IMR-90 (cell line): Measurements from ENCODE around the gene IFT43. TPM values are rescaled to one million over a fixed set of nuclear protein-coding genes. Genes with fewer than 3 reads are reported as not detected.

Source experiments
- ATAC-seq: fragments of 200-7000 bp; cut with Tn5 transposase; 2 replicates; pipeline ENCODE4 v1.9.1; 2020; ENCODE audit warnings: low read depth, mild to moderate bottlenecking, moderate library complexity
- BruUV-seq: library from RNA; stranded (reverse); fragments of 400-500 nt; replicated peaks from 2 replicates; lab custom pipeline; 2021; lab: Mats Ljungman, UMichigan
- CTCF ChIA-PET: fragments of 300-600 bp; formaldehyde crosslinking; extraction: SDS; loops from one replicate; lab custom pipeline; 2021; ENCODE audit warnings: antibody characterized with exemption; lab: Yijun Ruan, JAX
- POLR2A ChIA-PET: fragments of 300-600 bp; sonication (Branson Sonifier 250); formaldehyde crosslinking; loops from one replicate; lab custom pipeline; 2022; ENCODE audit warnings: antibody characterized with exemption; ENCODE audit not compliant: unreplicated experiment; lab: Charles Lee
- DNase-seq: peaks from one replicate; pipeline ENCODE4 v3.0.0; 2013
- H2AFZ ChIP-seq: replicated peaks from 2 replicates; pipeline ENCODE3; 2013; ENCODE audit warnings: low read length, mild to moderate bottlenecking; ENCODE audit not compliant: poor library complexity
- H2AK5ac ChIP-seq: 2 replicates; pipeline ENCODE4 v1.6.1; 2013; ENCODE audit warnings: low read depth, low read length, inconsistent platforms
- H2AK9ac ChIP-seq: replicated peaks from 2 replicates; pipeline ENCODE3; 2013; ENCODE audit warnings: mild to moderate bottlenecking, low read depth, low read length, moderate library complexity; ENCODE audit not compliant: poor library complexity
- H2BK120ac ChIP-seq: 2 replicates; pipeline ENCODE4 v1.6.1; 2013; ENCODE audit warnings: low read depth, low read length, inconsistent platforms
- H2BK15ac ChIP-seq: 3 replicates; pipeline ENCODE4 v1.6.1; 2013; ENCODE audit warnings: low read depth, low read length, inconsistent platforms
- H2BK20ac ChIP-seq: 2 replicates; pipeline ENCODE4 v1.6.1; 2013; ENCODE audit warnings: low read depth, mild to moderate bottlenecking, inconsistent platforms, low read length, moderate library complexity
- H2BK5ac ChIP-seq: 2 replicates; pipeline ENCODE4 v1.6.1; 2013; ENCODE audit warnings: mild to moderate bottlenecking, low read depth, low read length, inconsistent platforms; ENCODE audit not compliant: poor library complexity, severe bottlenecking
- H3K14ac ChIP-seq: replicated peaks from 2 replicates; pipeline ENCODE4 v1.6.1; 2013; ENCODE audit warnings: low read depth, low read length, inconsistent platforms
- H3K18ac ChIP-seq: 2 replicates; pipeline ENCODE4 v1.6.1; 2013; ENCODE audit warnings: low read depth, low read length, control low read depth
- H3K23ac ChIP-seq: 2 replicates; pipeline ENCODE4 v1.6.1; 2013; ENCODE audit warnings: low read depth, low read length, inconsistent platforms
- H3K27ac ChIP-seq: 2 replicates; pipeline ENCODE4 v1.5.1; 2013; ENCODE audit warnings: mild to moderate bottlenecking, control low read depth, low read length; ENCODE audit not compliant: insufficient read depth
- H3K27me3 ChIP-seq: 2 replicates; pipeline ENCODE4 v1.6.1; 2013; ENCODE audit warnings: low read length; ENCODE audit not compliant: control insufficient read depth, insufficient read depth
- H3K36me3 ChIP-seq: 2 replicates; pipeline ENCODE4 v1.6.1; 2013; ENCODE audit warnings: low read length, mixed read lengths; ENCODE audit not compliant: control insufficient read depth, insufficient read depth
- H3K4ac ChIP-seq: 2 replicates; pipeline ENCODE4 v1.6.1; 2013; ENCODE audit warnings: low read depth, low read length, inconsistent platforms
- H3K4me1 ChIP-seq: 2 replicates; pipeline ENCODE4 v1.6.1; 2013; ENCODE audit warnings: low read length, mixed read lengths; ENCODE audit not compliant: control insufficient read depth, insufficient read depth
- H3K4me2 ChIP-seq: 2 replicates; pipeline ENCODE4 v1.6.1; 2013; ENCODE audit warnings: low read depth, mild to moderate bottlenecking, control low read depth, low read length, moderate library complexity
- H3K4me3 ChIP-seq: 2 replicates; pipeline ENCODE4 v1.5.1; 2013; ENCODE audit warnings: low read depth, mild to moderate bottlenecking, control low read depth, low read length, moderate library complexity; ENCODE audit not compliant: insufficient read depth
- H3K56ac ChIP-seq: 2 replicates; pipeline ENCODE4 v1.6.1; 2013; ENCODE audit warnings: low read length, inconsistent platforms; ENCODE audit not compliant: insufficient read depth; ENCODE audit errors: extremely low read depth
- H3K79me1 ChIP-seq, 2 experiments: 2 replicates each; pipeline ENCODE4 v1.6.1; 2013; ENCODE audit warnings: low read length in 2 of 2, inconsistent platforms in 1 of 2, low read depth in 1 of 2
- H3K9ac ChIP-seq: 2 replicates; pipeline ENCODE4 v1.6.1; 2013; ENCODE audit warnings: low read depth, low read length, control low read depth
- H3K9me1 ChIP-seq: 2 replicates; pipeline ENCODE4 v1.6.1; 2013; ENCODE audit warnings: low read length, inconsistent platforms; ENCODE audit not compliant: insufficient read depth
- H3K9me3 ChIP-seq: 2 replicates; pipeline ENCODE4 v1.6.1; 2013; ENCODE audit warnings: low read length; ENCODE audit not compliant: control insufficient read depth, insufficient read depth
- H4K20me1 ChIP-seq: 2 replicates; pipeline ENCODE4 v1.6.1; 2013; ENCODE audit warnings: low read length, inconsistent platforms; ENCODE audit not compliant: insufficient read depth
- H4K5ac ChIP-seq: 2 replicates; pipeline ENCODE4 v1.6.1; 2013; ENCODE audit warnings: mild to moderate bottlenecking, low read depth, low read length, control low read depth
- H4K8ac ChIP-seq, 2 experiments: 2 replicates each; pipeline ENCODE4 v1.6.1; 2013; ENCODE audit warnings: low read depth in 2 of 2, low read length in 2 of 2, control low read depth in 1 of 2, inconsistent platforms in 1 of 2
- H4K91ac ChIP-seq: 2 replicates; pipeline ENCODE4 v1.6.1; 2013; ENCODE audit warnings: low read depth, low read length, inconsistent platforms; ENCODE audit not compliant: insufficient read depth
- BHLHE40 ChIP-seq: fragments of 150-350 bp; IDR thresholded peaks from 2 replicates; pipeline ENCODE4 v1.6.1; 2016; ENCODE audit warnings: mild to moderate bottlenecking, low read depth, low read length
- CEBPB ChIP-seq: IDR thresholded peaks from 2 replicates; pipeline ENCODE4 v1.6.1; 2012; ENCODE audit warnings: low read depth, low read length, improper control_type of control experiment
- CHD1 ChIP-seq: IDR thresholded peaks from 2 replicates; pipeline ENCODE4 v1.6.1; 2012; ENCODE audit warnings: low read depth, low read length, improper control_type of control experiment
- CTCF ChIP-seq: conservative IDR thresholded peaks from 2 replicates; pipeline ENCODE4 v1.5.1; 2012; ENCODE audit warnings: mild to moderate bottlenecking, low read depth, low read length, improper control_type of control experiment
- ELK1 ChIP-seq: fragments of 150-350 bp; IDR thresholded peaks from 2 replicates; pipeline ENCODE4 v1.6.1; 2016; ENCODE audit warnings: low read depth, mild to moderate bottlenecking, low read length, moderate library complexity, borderline replicate concordance
- FOS ChIP-seq: fragments of 150-350 bp; IDR thresholded peaks from 2 replicates; pipeline ENCODE4 v1.6.1; 2016; ENCODE audit warnings: low read depth, low read length
- MAFK ChIP-seq: IDR thresholded peaks from 2 replicates; pipeline ENCODE4 v1.6.1; 2012; ENCODE audit warnings: low read depth, low read length, improper control_type of control experiment
- MAZ ChIP-seq: IDR thresholded peaks from 2 replicates; pipeline ENCODE4 v1.6.1; 2012; ENCODE audit warnings: low read depth, mild to moderate bottlenecking, low read length, improper control_type of control experiment, moderate library complexity, borderline replicate concordance
- MXI1 ChIP-seq: IDR thresholded peaks from 2 replicates; pipeline ENCODE4 v1.6.1; 2012; ENCODE audit warnings: low read depth, mild to moderate bottlenecking, low read length, moderate library complexity, borderline replicate concordance
- NFE2L2 ChIP-seq: fragments of 150-350 bp; IDR thresholded peaks from 2 replicates; pipeline ENCODE4 v1.6.1; 2016; ENCODE audit warnings: low read depth, mild to moderate bottlenecking, low read length
- POLR2A ChIP-seq: IDR thresholded peaks from 2 replicates; pipeline ENCODE4 v1.6.1; 2012; ENCODE audit warnings: mild to moderate bottlenecking, low read depth, low read length
- RAD21 ChIP-seq: IDR thresholded peaks from 2 replicates; pipeline ENCODE4 v1.6.1; 2012; ENCODE audit warnings: low read length, improper control_type of control experiment
- RCOR1 ChIP-seq: IDR thresholded peaks from 2 replicates; pipeline ENCODE4 v1.6.1; 2012; ENCODE audit warnings: mild to moderate bottlenecking, low read length, improper control_type of control experiment; ENCODE audit not compliant: insufficient replicate concordance
- RFX5 ChIP-seq: IDR thresholded peaks from 2 replicates; pipeline ENCODE4 v1.8.0; 2012; ENCODE audit warnings: low read depth, mild to moderate bottlenecking, low read length, moderate library complexity
- SMC3 ChIP-seq: fragments of 150-350 bp; IDR thresholded peaks from 2 replicates; pipeline ENCODE4 v1.6.1; 2016; ENCODE audit warnings: low read depth, mild to moderate bottlenecking, antibody characterized with exemption, low read length, moderate library complexity
- USF2 ChIP-seq: fragments of 150-350 bp; IDR thresholded peaks from 2 replicates; pipeline ENCODE4 v1.6.1; 2017; ENCODE audit warnings: mild to moderate bottlenecking, antibody characterized with exemption, low read length, low read depth
- WGBS, 2 experiments: methylation state at CpG; one replicate each; pipeline versions ENCODE4 v1.1.5 to v1.1.7; 2013; ENCODE audit warnings: missing lambda C conversion rate in 2 of 2; ENCODE audit not compliant: insufficient read length in 1 of 2; ENCODE audit errors: extremely low coverage in 2 of 2; 5-methylcytosine and 5-hydroxymethylcytosine counted together
- dilution Hi-C: fragments of 300-500 bp; cut with HindIII; formaldehyde crosslinking; loops from one replicate; pipeline ENCODE4 v1.14.3; 2018; ENCODE audit warnings: low sequenced_read_pairs; ENCODE audit not compliant: unreplicated experiment
- in situ Hi-C: fragments of 300-500 bp; cut with MboI; formaldehyde crosslinking; loops from 3 replicates; pipeline ENCODE4 v1.14.3; 2019; ENCODE audit warnings: low sequenced_read_pairs, inconsistent platforms, mixed read lengths
- intact Hi-C: fragments of 100-400 bp; cut with micrococcal nuclease; formaldehyde crosslinking; loops from 2 replicates; pipeline ENCODE4 v1.10.0; 2022
- polyA plus RNA-seq, 3 experiments: library from polyadenylated mRNA; depleted of rRNA; stranded (reverse); fragments of >200 nt; gene quantifications; 2 replicates each; pipeline ENCODE4 v1.2.3, GENCODE V29; 2012; ENCODE audit warnings: low replicate concordance in 1 of 3
- total RNA-seq: library from RNA; depleted of rRNA; stranded (reverse); fragments of >200 nt; gene quantifications from 2 replicates; pipeline ENCODE4 v1.2.3, GENCODE V29; 2012

Gene IFT43
- total and polyA plus RNA-seq, 2 of the 4 experiments (the other 2 are of a cell fraction), result 41.4 to 43.2 TPM

- no peak overlapping the region for H2BK120ac ChIP-seq
- no peak overlapping the region for H2AK9ac ChIP-seq
- no peak overlapping the region for H3K56ac ChIP-seq
- no peak overlapping the region for H3K14ac ChIP-seq
- intact Hi-C loops, result no loop called here
- no peak overlapping the region for H2BK15ac ChIP-seq
- H4K5ac ChIP-seq, result no peak overlapping the region
- no peaks in the 10 kb centered on the region for H3K36me3 ChIP-seq
- no peaks in the 10 kb centered on the region for H3K9me1 ChIP-seq
- no peak overlapping the region for H3K4ac ChIP-seq
- no peaks in the 10 kb centered on the region for H4K20me1 ChIP-seq
- no peak overlapping the region for H2AK5ac ChIP-seq
- no peak overlapping the region for H3K18ac ChIP-seq
- H3K23ac ChIP-seq, result no peak overlapping the region
- H3K79me1 ChIP-seq, result no peaks in the 10 kb centered on the region
- no peak overlapping the region for H4K91ac ChIP-seq
- no peaks in the 10 kb centered on the region for H3K9me3 ChIP-seq
- H2AFZ ChIP-seq, result no peak overlapping the region
- TF ChIP-seq CHD1 (no peak), CEBPB (no peak), MAZ (no peak), USF2 (no peak), MAFK (no peak), BHLHE40 (no peak), NFE2L2 (no peak), RCOR1 (no peak), SMC3 (no peak), MXI1 (no peak), RAD21 (no peak), RFX5 (no peak), CTCF (no peak), ELK1 (no peak), POLR2A (no peak), FOS (no peak)
- BruUV-seq, result no TSS peak
- H3K27me3 ChIP-seq, result peaks cover 6% of the 10 kb centered on the region; the same call in 1 of the 2 replicates
- ChIA-PET CTCF (no interaction called here), POLR2A (no interaction called here)
- no peak overlapping the region for H3K27ac ChIP-seq
- no peak overlapping the region for H3K4me3 ChIP-seq
- ATAC-seq (no peak), DNase-seq (no peak)
- no peak overlapping the region for H2BK5ac ChIP-seq
- no peak overlapping the region for H3K9ac ChIP-seq
- WGBS, 2 experiments, result 25% methylated on average over 1 of the region's 2 CpGs; no CpG with 5 or more reads in 1 of the 2 experiments
- no peak overlapping the region for H4K8ac ChIP-seq
- in situ Hi-C loops, result no loop called here
- dilution Hi-C loops, result no loop called here
- no peak overlapping the region for H2BK20ac ChIP-seq
- no peak overlapping the region for H3K4me2 ChIP-seq
- H3K4me1 ChIP-seq, result no peaks in the 10 kb centered on the region
These were observed 120.6 kb downstream of the IFT43 start for GRCh38 chr14:76106188-76106587.
